ENCODE results near the gene CERS6. TPM values are rescaled to one million over a fixed set of nuclear protein-coding genes. Genes with fewer than 3 reads are reported as not detected.

CERS6 gene
- total and polyA plus RNA-seq, 2 of the 8 experiments (the other 6 are each of a cell fraction or from before 2014, with no cell fraction given), result 6.8 to 28.2 TPM

DNA sequence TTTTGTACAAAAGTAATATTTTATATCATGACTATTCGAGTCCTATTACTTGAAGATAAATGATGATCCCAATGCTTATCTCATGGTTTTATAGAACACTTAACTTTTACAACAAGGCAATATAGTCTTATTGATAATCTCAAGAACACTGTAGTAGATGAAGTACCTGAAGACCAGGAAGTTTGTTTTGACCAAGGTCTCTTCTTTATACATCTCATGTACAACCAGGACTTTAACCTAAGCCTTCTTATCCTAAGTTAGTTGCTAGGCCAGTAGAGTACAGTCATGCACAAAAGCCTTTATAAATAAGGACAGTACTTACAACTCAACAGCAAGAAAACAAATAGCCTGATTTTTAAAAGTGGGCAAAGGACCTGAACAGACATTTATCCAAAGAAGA lies 198.6 kb downstream of the CERS6 start:
- Histone ChIP-seq H3K27ac (ENCODE audit: low read depth, low read length) (no peak overlapping the region), H3K9ac (replicated peaks in 1 of 4; ENCODE audit: extremely low read depth in 1 of 4, low read depth in 3 of 4, low read length in 3 of 4) (no peak overlapping the region), H3K4me1 (replicated peaks in 1 of 4; ENCODE audit: control insufficient read depth in 3 of 4, insufficient read depth in 4 of 4, low read length in 3 of 4) (peaks cover 0 to 2% (median under 1%) of the 10 kb centered on the region in 4 experiments; a peak in 2 of 7 replicates), H3K79me1 (ENCODE audit: low read depth, low read length) (no peaks in the 10 kb centered on the region), H3K36me3 (ENCODE audit: control insufficient read depth in 2 of 4, insufficient read depth in 4 of 4, low read length in 3 of 4) (no peaks in the 10 kb centered on the region), H4K91ac (replicated peaks; ENCODE audit: insufficient read length, low read length) (no peak overlapping the region), H2BK15ac (ENCODE audit: low read length) (no peak overlapping the region), H4K20me1 (replicated peaks in 1 of 2; ENCODE audit: control insufficient read depth in 1 of 2, insufficient read depth in 2 of 2, low read length in 2 of 2) (peaks cover 0 to 1% of the 10 kb centered on the region in 2 experiments), H3K4ac (replicated peaks; ENCODE audit: insufficient read length, low read depth, low read length) (no peak overlapping the region), H4K5ac (ENCODE audit: insufficient read length, low read depth, low read length) (no peak overlapping the region), H2AFZ (ENCODE audit: low read length) (no peak overlapping the region), H3K23ac (ENCODE audit: insufficient read length) (no peak overlapping the region), H3K23me2 (ENCODE audit: low read depth, low read length) (no peaks in the 10 kb centered on the region), H2AK5ac (ENCODE audit: low read depth, low read length) (no peak overlapping the region), H3K79me2 (ENCODE audit: control insufficient read depth in 1 of 2, insufficient read depth in 2 of 2, low read length in 2 of 2) (peaks cover 0 to 5% of the 10 kb centered on the region in 2 experiments; a peak in 2 of 4 replicates), H3K18ac (ENCODE audit: extremely low read depth, low read length) (no peak overlapping the region), H2BK20ac (ENCODE audit: low read length) (no peak overlapping the region), H3K4me2 (ENCODE audit: insufficient read depth in 1 of 2, low read depth in 2 of 2, low read length in 2 of 2) (no peak overlapping the region), H3K14ac (ENCODE audit: insufficient read length) (no peak overlapping the region), H4K8ac (ENCODE audit: extremely low read depth, insufficient read depth, low read length) (no peak overlapping the region), H3K4me3 (ENCODE audit: extremely low read depth in 1 of 4, insufficient read depth in 2 of 4, low read depth in 3 of 4, low read length in 4 of 4) (no peak overlapping the region), H3K27me3 (replicated peaks in 1 of 4; ENCODE audit: control insufficient read depth in 3 of 4, extremely low read depth in 1 of 4, insufficient read depth in 3 of 4, low read length in 3 of 4) (no peaks in the 10 kb centered on the region), H2BK5ac (ENCODE audit: low read depth, low read length) (no peak overlapping the region), H2BK12ac (ENCODE audit: low read depth, low read length) (no peak overlapping the region), H2BK120ac (replicated peaks; ENCODE audit: low read depth, low read length) (no peak overlapping the region), H3K56ac (replicated peaks; ENCODE audit: insufficient read length, low read depth, low read length) (no peak overlapping the region), H3K9me3 (ENCODE audit: insufficient read depth in 2 of 2, low read depth in 1 of 2, low read length in 1 of 2) (no peaks in the 10 kb centered on the region)
- CTCF ChIA-PET (ENCODE audit: partially characterized antibody), result no interaction called here
- 91% methylated on average over 1 of the region's 1 CpG; no CpG with 5 or more reads in 1 of the 2 experiments for WGBS, 2 experiments (ENCODE audit: extremely low coverage in 1 of 2, insufficient coverage in 1 of 2, insufficient read length in 1 of 2, insufficient replicate concordance in 2 of 2, low coverage in 1 of 2, low lambda C conversion rate in 2 of 2, missing lambda C conversion rate in 1 of 2)
- FAIRE-seq, result no peak
- POLR2A ChIA-PET (ENCODE audit: partially characterized antibody), result no interaction called here
- TF ChIP-seq JUND (IDR thresholded peaks at IDR 0.05; ENCODE audit: low read length) (no peak), TAF1 (IDR thresholded peaks at IDR 0.05; ENCODE audit: low read depth, low read length) (no peak), SIN3A (conservative IDR thresholded peaks at IDR 0.05 in 1 of 2, IDR thresholded peaks at IDR 0.05 in 1 of 2; ENCODE audit: low read depth in 1 of 2, low read length in 2 of 2) (no peak), TBP (IDR thresholded peaks at IDR 0.05; ENCODE audit: low read depth, low read length) (no peak), POLR2A (IDR thresholded peaks at IDR 0.05; ENCODE audit: control extremely low read depth in 1 of 2, low read depth in 2 of 2, low read length in 2 of 2) (no peak), SP1 (IDR thresholded peaks at IDR 0.05; ENCODE audit: low read depth, low read length) (no peak), HDAC2 (IDR thresholded peaks at IDR 0.05; ENCODE audit: borderline replicate concordance in 1 of 2, low read depth in 2 of 2, low read length in 2 of 2) (no peak), CTBP2 (IDR thresholded peaks at IDR 0.05; ENCODE audit: borderline replicate concordance, insufficient read depth, insufficient read length, low read length) (no peak), TCF12 (IDR thresholded peaks at IDR 0.05; ENCODE audit: low read depth, low read length) (no peak), CBX8 (IDR thresholded peaks at IDR 0.05; ENCODE audit: borderline replicate concordance, low read depth, low read length) (no peak), TEAD4 (IDR thresholded peaks at IDR 0.05; ENCODE audit: low read depth, low read length) (no peak), FOSL1 (IDR thresholded peaks at IDR 0.05; ENCODE audit: insufficient read depth, low read depth, low read length) (no peak), TAF7 (optimal IDR thresholded peaks at IDR 0.05; ENCODE audit: borderline replicate concordance, low read depth, low read length) (no peak), HDAC6 (IDR thresholded peaks at IDR 0.05; ENCODE audit: low read depth, low read length) (no peak)
- no peak for DNase-seq (ENCODE audit: low read depth in 1 of 2, low spot score in 2 of 2)
